HepG2 (cell line): Measurements from ENCODE around the gene VAMP4. TPM values are rescaled to one million over a fixed set of nuclear protein-coding genes. Genes with fewer than 3 reads are reported as not detected.
A peak's percentile ranks its signal among the peaks of the same experiment; 100 is the strongest.

Experiments used
- ATAC-seq: fragments of 200-7000 bp; cut with Tn5 transposase; 3 replicates; pipeline ENCODE4 v1.9.1; 2020; ENCODE audit warnings: mild to moderate bottlenecking, moderate library complexity
- BruUV-seq: library from RNA; stranded (reverse); fragments of 400-500 nt; replicated peaks from 2 replicates; lab custom pipeline; 2021; lab: Mats Ljungman, UMichigan
- CTCF ChIA-PET: fragments of 300-600 bp; formaldehyde crosslinking; extraction: SDS; loops from one replicate; lab custom pipeline; 2021; ENCODE audit warnings: low total read pairs, inconsistent platforms, low intra/inter-chr PET ratio; lab: Yijun Ruan, JAX
- POLR2A ChIA-PET: fragments of 350-600 bp; sonication (Branson Sonifier 250); formaldehyde crosslinking; loops from one replicate; lab custom pipeline; 2020; ENCODE audit warnings: antibody characterized with exemption, inconsistent platforms; lab: Yijun Ruan, JAX
- DNase-seq: peaks from one replicate; pipeline ENCODE4 v3.0.0-alpha.2; 2015; ENCODE audit warnings: low spot score
- FAIRE-seq: peaks from 3 replicates; lab custom pipeline; 2011; peaks lifted over from hg19 to GRCh38; lab: Jason Lieb, UNC
- H2AFZ ChIP-seq: one replicate; pipeline ENCODE4 v1.6.1; 2011; ENCODE audit warnings: low read length, inconsistent platforms
- H3K27ac ChIP-seq: fragments of 300-600 bp; 3 replicates; pipeline ENCODE4 v1.8.0; 2011; ENCODE audit warnings: mixed run types, mild to moderate bottlenecking, mixed read lengths, low read length, inconsistent platforms; ENCODE audit not compliant: insufficient read depth; ENCODE audit errors: extremely low read length
- H3K27me3 ChIP-seq, 2 experiments: fragments of 200-600 bp in 1 of 2; 2 replicates in 1 of 2; 3 replicates in 1 of 2; pipeline versions ENCODE4 v1.6.0 to v1.8.0; 2011; ENCODE audit warnings: low read length in 2 of 2, mild to moderate bottlenecking in 2 of 2, moderate library complexity in 2 of 2, inconsistent platforms in 1 of 2; ENCODE audit not compliant: insufficient read depth in 2 of 2, control insufficient read depth in 1 of 2
- H3K36me3 ChIP-seq, 2 experiments: fragments of 200-600 bp in 1 of 2; replicated peaks in 1 of 2; 2 replicates in 1 of 2; 3 replicates in 1 of 2; pipeline versions ENCODE4 v1.5.1 to v1.8.0; 2011; ENCODE audit warnings: low read length in 2 of 2, inconsistent platforms in 1 of 2; ENCODE audit not compliant: insufficient read depth in 2 of 2, control insufficient read depth in 1 of 2
- H3K4me1 ChIP-seq: 2 replicates; pipeline ENCODE4 v1.5.1; 2012; ENCODE audit warnings: low read length, inconsistent platforms; ENCODE audit not compliant: insufficient read depth
- H3K4me2 ChIP-seq: 2 replicates; pipeline ENCODE4 v1.6.0; 2011; ENCODE audit warnings: low read depth, low read length, inconsistent platforms
- H3K4me3 ChIP-seq, 3 experiments: fragments of 200-600 bp in 1 of 3; sonication (generic), shearing (Covaris generic) in 1 of 3; replicated peaks in 1 of 3; 2 replicates each; pipeline ENCODE4 v1.5.1; 2011 to 2016; ENCODE audit warnings: low read length in 3 of 3, inconsistent platforms in 2 of 3, low read depth in 2 of 3, mild to moderate bottlenecking in 2 of 3, control low read depth in 1 of 3, mixed read lengths in 1 of 3; ENCODE audit not compliant: insufficient read depth in 1 of 3
- H3K79me2 ChIP-seq: one replicate; pipeline ENCODE4 v1.6.1; 2011; ENCODE audit warnings: low read length, inconsistent platforms; ENCODE audit not compliant: insufficient read depth
- H3K9ac ChIP-seq: 2 replicates; pipeline ENCODE4 v1.6.0; 2011; ENCODE audit warnings: mild to moderate bottlenecking, low read depth, low read length, inconsistent platforms; ENCODE audit not compliant: insufficient read depth
- H3K9me3 ChIP-seq: 2 replicates; pipeline ENCODE4 v1.5.1; 2012; ENCODE audit warnings: mild to moderate bottlenecking, low read length
- H4K20me1 ChIP-seq: 2 replicates; pipeline ENCODE4 v1.6.0; 2011; ENCODE audit warnings: inconsistent platforms, mild to moderate bottlenecking, low read length, moderate library complexity; ENCODE audit not compliant: insufficient read depth
- CEBPG ChIP-seq: IDR thresholded peaks from 2 replicates; pipeline ENCODE4 v1.6.1; 2016
- DNMT3B ChIP-seq: conservative IDR thresholded peaks from 2 replicates; pipeline ENCODE4 v1.6.1; 2016; ENCODE audit warnings: missing biosample characterization, control low read depth
- KMT2A ChIP-seq: sonication (generic); formaldehyde crosslinking; IDR thresholded peaks from 2 replicates; pipeline ENCODE4 v1.4.0; 2020; ENCODE audit warnings: missing genetic modification reagents
- MTF1 ChIP-seq: sonication (generic); formaldehyde crosslinking; IDR thresholded peaks from 2 replicates; pipeline ENCODE4 v1.5.0; 2020; ENCODE audit warnings: missing genetic modification reagents
- NFYB ChIP-seq: sonication (generic); formaldehyde crosslinking; IDR thresholded peaks from 2 replicates; pipeline ENCODE4 v1.4.0; 2020; ENCODE audit warnings: missing genetic modification reagents
- NR2C2 ChIP-seq: sonication (generic); formaldehyde crosslinking; IDR thresholded peaks from 2 replicates; pipeline ENCODE4 v1.4.0; 2020; ENCODE audit warnings: missing genetic modification reagents, mild to moderate bottlenecking, moderate library complexity, borderline replicate concordance
- SAP130 ChIP-seq: IDR thresholded peaks from 2 replicates; pipeline ENCODE4 v1.6.1; 2016; ENCODE audit warnings: low read depth
- ZFP36L1 ChIP-seq: sonication (generic); formaldehyde crosslinking; IDR thresholded peaks from 2 replicates; pipeline ENCODE4 v1.8.0; 2022; ENCODE audit warnings: mild to moderate bottlenecking, missing genetic modification reagents, moderate library complexity
- ZNF556 ChIP-seq: sonication (generic); formaldehyde crosslinking; IDR thresholded peaks from 2 replicates; pipeline ENCODE4 v1.4.0; 2020; ENCODE audit warnings: mild to moderate bottlenecking, missing genetic modification reagents, borderline replicate concordance
- ZNF614 ChIP-seq: IDR thresholded peaks from 2 replicates; pipeline ENCODE4 v1.6.1; 2018; ENCODE audit warnings: missing biosample characterization, missing genetic modification reagents, inconsistent platforms, borderline replicate concordance
- ZNF773 ChIP-seq: sonication (generic); formaldehyde crosslinking; IDR thresholded peaks from 2 replicates; pipeline ENCODE4 v1.4.0; 2020; ENCODE audit warnings: missing genetic modification reagents, borderline replicate concordance
- ZNF883 ChIP-seq: sonication (generic); formaldehyde crosslinking; IDR thresholded peaks from 2 replicates; pipeline ENCODE4 v1.5.1; 2020; ENCODE audit warnings: mild to moderate bottlenecking, missing genetic modification reagents; ENCODE audit errors: not compliant biosample characterization
- WGBS: methylation state at CpG from one replicate; pipeline ENCODE4 v1.1.6; 2017; ENCODE audit warnings: low lambda C conversion rate; 5-methylcytosine and 5-hydroxymethylcytosine counted together
- in situ Hi-C: cut with HindIII; loops from 2 replicates; pipeline ENCODE4 v1.10.0; 2017; ENCODE audit warnings: low pct_unique_long_range_greater_than_20kb; ENCODE audit not compliant: extremely low pct_ligation_motif_present
- intact Hi-C: fragments of 100-400 bp; cut with micrococcal nuclease; formaldehyde crosslinking; loops from one replicate; pipeline ENCODE4 v1.10.0; 2022; ENCODE audit not compliant: unreplicated experiment
- polyA plus RNA-seq, 8 experiments: library from polyadenylated mRNA; depleted of rRNA in 3 of 8; stranded (reverse) in 7 of 8; unstranded in 1 of 8; fragments of >200 nt; fragmentation: Illumina TruSeq in 4 of 8; extraction: Trizol in 4 of 8; gene quantifications; 2 replicates each; pipeline versions ENCODE4 v1.2.1 to v1.2.3, GENCODE V29; 2011 to 2016; ENCODE audit warnings: low read depth in 4 of 8, missing spikeins in 1 of 8, mixed read lengths in 1 of 8; ENCODE audit not compliant: insufficient read depth in 1 of 8
- total RNA-seq, 5 experiments: library from RNA; depleted of rRNA; stranded (reverse); fragments of >200 nt; fragmentation: Illumina TruSeq; extraction: Trizol; gene quantifications; 2 replicates each; pipeline ENCODE4 v1.2.3, GENCODE V29; 2016; ENCODE audit warnings: low read depth in 1 of 5
- TF ChIP-seq, protein P1 (sequence below): sonication (generic); formaldehyde crosslinking; IDR thresholded peaks from 2 replicates; pipeline ENCODE4 v1.5.0; 2020; ENCODE audit warnings: missing genetic modification reagents
- TF ChIP-seq, protein P2 (sequence below): sonication (generic); formaldehyde crosslinking; IDR thresholded peaks from 2 replicates; pipeline ENCODE4 v1.5.0; 2020; ENCODE audit warnings: missing genetic modification reagents, mild to moderate bottlenecking, borderline replicate concordance
- TF ChIP-seq, protein P3 (sequence below): sonication (generic); formaldehyde crosslinking; IDR thresholded peaks from 2 replicates; pipeline ENCODE4 v1.4.0; 2020; ENCODE audit warnings: missing genetic modification reagents
- TF ChIP-seq, protein P4 (sequence below): sonication (generic); IDR thresholded peaks from 2 replicates; pipeline ENCODE4 v1.6.1; 2016; ENCODE audit warnings: low read depth, borderline replicate concordance
- TF ChIP-seq, protein P5 (sequence below): sonication (generic); formaldehyde crosslinking; IDR thresholded peaks from 2 replicates; pipeline ENCODE4 v1.4.0; 2020; ENCODE audit warnings: missing genetic modification reagents
- TF ChIP-seq, protein P6 (sequence below): sonication (generic); formaldehyde crosslinking; IDR thresholded peaks from 2 replicates; pipeline ENCODE4 v1.8.1; 2023; ENCODE audit warnings: mild to moderate bottlenecking, inconsistent platforms, moderate library complexity, missing genetic modification reagents, borderline replicate concordance

Gene VAMP4
- total and polyA plus RNA-seq, 2 of the 13 experiments (the other 11 are each of a cell fraction or from before 2014, with no cell fraction given) = 1.4 to 2.0 TPM

DNA sequence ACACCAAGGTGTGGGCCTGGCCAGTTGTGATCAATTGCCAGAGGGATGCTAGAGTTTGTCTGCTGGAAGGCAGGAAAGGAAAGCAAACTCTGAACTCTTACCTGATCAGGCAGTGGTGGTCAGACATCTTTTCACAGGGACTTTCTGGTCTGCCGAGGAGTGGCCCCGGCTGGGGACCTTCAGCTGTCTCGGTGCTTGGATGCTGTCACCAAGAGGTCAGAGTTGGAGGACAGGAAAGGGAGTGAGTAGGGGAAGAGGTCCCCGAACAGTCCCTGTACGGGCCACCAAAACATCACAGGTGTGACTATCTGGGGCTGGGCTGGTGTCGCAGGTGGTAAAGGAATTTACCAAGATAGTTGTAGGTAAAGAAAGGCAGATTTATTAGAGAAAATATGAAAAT is 21.9 kb upstream of the VAMP4 start:
- DNase-seq (no peak), ATAC-seq (peak; percentile 39; the same call in 2 of the 3 replicates), FAIRE-seq (no peak)
- Histone ChIP-seq H3K4me2 (no peak overlapping the region), H4K20me1 (no peaks in the 10 kb centered on the region), H3K9me3 (no peaks in the 10 kb centered on the region), H3K27me3 (peaks cover 1 to 13% of the 10 kb centered on the region in 2 experiments; a peak in 2 of 5 replicates), H3K27ac (no peak overlapping the region), H3K4me1 (no peaks in the 10 kb centered on the region), H3K79me2 (no peaks in the 10 kb centered on the region), H3K36me3 (no peaks in the 10 kb centered on the region), H3K9ac (no peak overlapping the region), H2AFZ (no peak overlapping the region), H3K4me3 (no peak overlapping the region)
- intact Hi-C loops (no loop called here), in situ Hi-C loops (no loop called here)
- ChIA-PET CTCF (no interaction called here), POLR2A (no interaction called here)
- BruUV-seq = no TSS peak
- WGBS = 3% methylated on average over 5 of the region's 6 CpGs
- TF ChIP-seq, protein P1, sequence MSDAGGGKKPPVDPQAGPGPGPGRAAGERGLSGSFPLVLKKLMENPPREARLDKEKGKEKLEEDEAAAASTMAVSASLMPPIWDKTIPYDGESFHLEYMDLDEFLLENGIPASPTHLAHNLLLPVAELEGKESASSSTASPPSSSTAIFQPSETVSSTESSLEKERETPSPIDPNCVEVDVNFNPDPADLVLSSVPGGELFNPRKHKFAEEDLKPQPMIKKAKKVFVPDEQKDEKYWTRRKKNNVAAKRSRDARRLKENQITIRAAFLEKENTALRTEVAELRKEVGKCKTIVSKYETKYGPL (CRISPR knock-in tag) = no peak
- TF ChIP-seq ZNF883 (CRISPR knock-in tag) (no peak), ZNF614 (CRISPR knock-in tag) (no peak), DNMT3B (CRISPR knock-in tag) (no peak), SAP130 (CRISPR knock-in tag) (no peak), CEBPG (CRISPR knock-in tag) (no peak), KMT2A (no peak), NR2C2 (CRISPR knock-in tag) (no peak), NFYB (CRISPR knock-in tag) (no peak), MTF1 (no peak), ZFP36L1 (CRISPR knock-in tag) (no peak), ZNF773 (CRISPR knock-in tag) (no peak), ZNF556 (CRISPR knock-in tag) (no peak)
- TF ChIP-seq, protein P2, sequence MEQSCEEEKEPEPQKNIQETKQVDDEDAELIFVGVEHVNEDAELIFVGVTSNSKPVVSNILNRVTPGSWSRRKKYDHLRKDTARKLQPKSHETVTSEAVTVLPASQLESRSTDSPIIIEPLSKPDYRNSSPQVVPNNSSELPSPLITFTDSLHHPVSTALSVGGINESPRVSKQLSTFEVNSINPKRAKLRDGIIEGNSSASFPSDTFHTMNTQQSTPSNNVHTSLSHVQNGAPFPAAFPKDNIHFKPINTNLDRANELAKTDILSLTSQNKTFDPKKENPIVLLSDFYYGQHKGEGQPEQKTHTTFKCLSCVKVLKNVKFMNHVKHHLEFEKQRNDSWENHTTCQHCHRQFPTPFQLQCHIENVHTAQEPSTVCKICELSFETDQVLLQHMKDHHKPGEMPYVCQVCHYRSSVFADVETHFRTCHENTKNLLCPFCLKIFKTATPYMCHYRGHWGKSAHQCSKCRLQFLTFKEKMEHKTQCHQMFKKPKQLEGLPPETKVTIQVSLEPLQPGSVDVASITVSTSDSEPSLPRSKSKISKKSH = no peak
- TF ChIP-seq, protein P3, sequence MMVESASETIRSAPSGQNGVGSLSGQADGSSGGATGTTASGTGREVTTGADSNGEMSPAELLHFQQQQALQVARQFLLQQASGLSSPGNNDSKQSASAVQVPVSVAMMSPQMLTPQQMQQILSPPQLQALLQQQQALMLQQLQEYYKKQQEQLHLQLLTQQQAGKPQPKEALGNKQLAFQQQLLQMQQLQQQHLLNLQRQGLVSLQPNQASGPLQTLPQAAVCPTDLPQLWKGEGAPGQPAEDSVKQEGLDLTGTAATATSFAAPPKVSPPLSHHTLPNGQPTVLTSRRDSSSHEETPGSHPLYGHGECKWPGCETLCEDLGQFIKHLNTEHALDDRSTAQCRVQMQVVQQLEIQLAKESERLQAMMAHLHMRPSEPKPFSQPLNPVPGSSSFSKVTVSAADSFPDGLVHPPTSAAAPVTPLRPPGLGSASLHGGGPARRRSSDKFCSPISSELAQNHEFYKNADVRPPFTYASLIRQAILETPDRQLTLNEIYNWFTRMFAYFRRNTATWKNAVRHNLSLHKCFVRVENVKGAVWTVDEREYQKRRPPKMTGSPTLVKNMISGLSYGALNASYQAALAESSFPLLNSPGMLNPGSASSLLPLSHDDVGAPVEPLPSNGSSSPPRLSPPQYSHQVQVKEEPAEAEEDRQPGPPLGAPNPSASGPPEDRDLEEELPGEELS (CRISPR knock-in tag) = no peak
- TF ChIP-seq, protein P4, sequence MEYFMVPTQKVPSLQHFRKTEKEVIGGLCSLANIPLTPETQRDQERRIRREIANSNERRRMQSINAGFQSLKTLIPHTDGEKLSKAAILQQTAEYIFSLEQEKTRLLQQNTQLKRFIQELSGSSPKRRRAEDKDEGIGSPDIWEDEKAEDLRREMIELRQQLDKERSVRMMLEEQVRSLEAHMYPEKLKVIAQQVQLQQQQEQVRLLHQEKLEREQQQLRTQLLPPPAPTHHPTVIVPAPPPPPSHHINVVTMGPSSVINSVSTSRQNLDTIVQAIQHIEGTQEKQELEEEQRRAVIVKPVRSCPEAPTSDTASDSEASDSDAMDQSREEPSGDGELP = no peak
- TF ChIP-seq, protein P5, sequence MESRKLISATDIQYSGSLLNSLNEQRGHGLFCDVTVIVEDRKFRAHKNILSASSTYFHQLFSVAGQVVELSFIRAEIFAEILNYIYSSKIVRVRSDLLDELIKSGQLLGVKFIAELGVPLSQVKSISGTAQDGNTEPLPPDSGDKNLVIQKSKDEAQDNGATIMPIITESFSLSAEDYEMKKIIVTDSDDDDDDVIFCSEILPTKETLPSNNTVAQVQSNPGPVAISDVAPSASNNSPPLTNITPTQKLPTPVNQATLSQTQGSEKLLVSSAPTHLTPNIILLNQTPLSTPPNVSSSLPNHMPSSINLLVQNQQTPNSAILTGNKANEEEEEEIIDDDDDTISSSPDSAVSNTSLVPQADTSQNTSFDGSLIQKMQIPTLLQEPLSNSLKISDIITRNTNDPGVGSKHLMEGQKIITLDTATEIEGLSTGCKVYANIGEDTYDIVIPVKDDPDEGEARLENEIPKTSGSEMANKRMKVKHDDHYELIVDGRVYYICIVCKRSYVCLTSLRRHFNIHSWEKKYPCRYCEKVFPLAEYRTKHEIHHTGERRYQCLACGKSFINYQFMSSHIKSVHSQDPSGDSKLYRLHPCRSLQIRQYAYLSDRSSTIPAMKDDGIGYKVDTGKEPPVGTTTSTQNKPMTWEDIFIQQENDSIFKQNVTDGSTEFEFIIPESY (CRISPR knock-in tag) = no peak
- TF ChIP-seq, protein P6, sequence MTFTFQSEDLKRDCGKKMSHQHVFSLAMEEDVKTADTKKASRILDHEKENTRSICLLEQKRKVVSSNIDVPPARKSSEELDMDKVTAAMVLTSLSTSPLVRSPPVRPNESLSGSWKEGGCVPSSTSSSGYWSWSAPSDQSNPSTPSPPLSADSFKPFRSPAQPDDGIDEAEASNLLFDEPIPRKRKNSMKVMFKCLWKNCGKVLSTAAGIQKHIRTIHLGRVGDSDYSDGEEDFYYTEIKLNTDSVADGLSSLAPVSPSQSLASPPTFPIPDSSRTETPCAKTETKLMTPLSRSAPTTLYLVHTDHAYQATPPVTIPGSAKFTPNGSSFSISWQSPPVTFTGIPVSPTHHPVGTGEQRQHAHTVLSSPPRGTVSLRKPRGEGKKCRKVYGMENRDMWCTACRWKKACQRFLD = no peak
